Skin epidermis (tissue), 12 donors: ENCODE results near the gene STX1B.
A peak's percentile ranks its signal among the peaks of the same experiment; 100 is the strongest.

Experiments
- H3K27ac ChIP-seq, 21 experiments: fragments of 200-600 bp; sonication (generic) in 11 of 21; one replicate each; pipeline ENCODE4 v1.5.0; 2020; ENCODE audit warnings: mild to moderate bottlenecking in 3 of 21, inconsistent platforms in 2 of 21, moderate library complexity in 2 of 21
- H3K4me3 ChIP-seq, 7 experiments: fragments of 200-600 bp; sonication (generic) in 2 of 7; one replicate each; pipeline ENCODE4 v1.5.0; 2020; ENCODE audit warnings: inconsistent platforms in 2 of 7, mild to moderate bottlenecking in 2 of 7, moderate library complexity in 1 of 7

STX1B gene

DNA sequence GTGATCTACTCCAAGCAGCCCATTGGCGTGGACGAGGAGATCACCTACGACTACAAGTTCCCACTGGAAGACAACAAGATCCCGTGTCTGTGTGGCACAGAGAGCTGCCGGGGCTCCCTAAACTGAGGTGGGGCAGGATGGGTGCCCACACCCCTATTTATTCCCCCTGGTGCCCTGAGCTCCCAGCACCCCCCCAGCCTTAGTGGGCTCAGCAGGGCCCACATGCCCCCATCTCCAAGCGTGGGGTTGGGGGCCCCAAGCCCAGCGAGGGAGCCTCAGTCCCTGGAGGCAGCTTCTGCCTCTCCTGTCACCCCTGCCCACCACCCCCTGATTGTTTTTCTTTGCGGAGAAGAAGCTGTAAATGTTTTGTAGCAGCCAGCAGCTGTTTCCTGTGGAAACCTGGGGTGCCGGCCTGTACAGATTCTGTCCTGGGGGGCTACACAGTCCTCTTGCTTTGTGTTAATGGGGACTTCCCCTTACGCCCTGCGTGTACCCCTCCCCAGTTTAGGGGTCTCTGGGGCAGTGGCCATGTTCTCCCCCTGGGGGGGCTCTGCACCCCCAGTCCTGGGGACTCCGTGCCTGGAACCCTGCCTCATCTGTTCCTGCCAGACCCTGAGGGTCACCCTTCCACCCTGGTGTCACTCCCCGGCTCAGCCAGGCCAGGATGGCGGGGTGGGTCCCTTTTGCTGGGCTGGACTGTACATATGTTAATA, 26.4 kb downstream of the STX1B start:
- peak overlapping the region in 6 of 21 experiments; percentile 58 to 86 (median 72) for H3K27ac ChIP-seq
- H3K4me3 ChIP-seq, result no peak overlapping the region

DNA sequence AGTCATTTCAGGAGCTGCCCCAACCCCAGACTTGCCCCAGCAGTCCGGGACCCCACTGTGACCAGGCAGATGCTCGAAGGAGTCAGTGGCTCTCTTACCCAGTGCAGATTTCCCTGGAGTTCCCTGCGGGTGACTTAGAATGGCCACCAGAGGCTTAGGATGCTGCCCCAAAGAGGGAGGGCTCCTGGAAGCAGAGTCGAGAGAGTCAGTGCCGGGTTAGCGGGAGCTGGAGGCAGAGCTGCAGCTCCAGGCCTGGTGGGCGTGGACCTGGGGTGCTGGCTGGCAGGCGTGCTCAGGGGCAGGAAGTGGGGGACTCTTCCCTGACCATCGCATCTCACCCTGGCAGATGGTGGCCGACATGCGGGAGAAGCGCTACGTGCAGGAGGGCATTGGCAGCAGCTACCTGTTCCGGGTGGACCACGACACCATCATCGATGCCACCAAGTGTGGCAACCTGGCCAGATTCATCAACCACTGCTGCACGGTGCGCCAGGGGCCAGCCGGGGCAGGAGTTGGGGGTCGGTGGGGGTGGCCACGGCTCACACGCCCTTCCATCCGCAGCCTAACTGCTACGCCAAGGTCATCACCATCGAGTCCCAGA, 27.0 kb downstream of the STX1B start:
- Histone ChIP-seq H3K27ac (peak overlapping the region in 7 of 21 experiments; percentile 7 to 86 (median 58)), H3K4me3 (no peak overlapping the region)

DNA sequence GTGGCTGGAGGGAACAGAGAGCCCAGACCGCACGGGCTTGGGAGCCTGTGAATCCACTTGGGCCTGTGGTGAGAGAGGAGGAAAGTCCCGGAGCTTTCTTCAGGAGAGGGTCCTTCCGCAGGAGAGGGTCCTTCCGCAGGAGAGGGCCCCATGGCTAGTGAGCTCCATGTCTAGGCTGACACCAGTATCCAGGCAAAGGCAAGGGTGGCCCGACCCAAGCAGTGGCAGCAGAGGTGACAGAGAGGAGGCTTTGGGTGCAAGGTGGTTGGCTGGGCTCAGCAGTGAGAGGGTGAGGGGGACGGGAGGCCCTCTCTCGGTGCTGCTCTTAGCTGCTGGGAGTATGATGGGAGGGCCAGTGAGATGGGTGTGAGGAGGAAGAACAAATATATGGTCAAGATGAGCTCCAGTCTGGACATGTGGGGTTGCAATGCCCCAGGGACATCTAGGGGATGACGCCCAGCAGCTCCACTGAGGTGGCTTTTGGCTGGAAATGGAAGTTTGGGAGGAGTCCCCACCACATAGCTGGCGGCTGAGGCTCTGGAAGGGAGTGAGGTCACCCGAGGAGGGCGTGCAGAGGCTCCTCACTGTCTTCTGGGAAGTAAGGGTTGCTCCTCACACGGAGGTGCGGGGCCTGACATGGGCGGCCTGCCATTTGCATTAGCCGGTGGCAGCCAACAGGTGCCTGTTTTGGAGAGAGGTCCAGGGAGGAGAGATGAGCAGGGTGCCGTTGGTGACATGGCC, 27.7 kb downstream of the STX1B start:
- Histone ChIP-seq H3K4me3 (no peak overlapping the region), H3K27ac (peak overlapping the region in 6 of 21 experiments; percentile 7 to 86 (median 53))

DNA sequence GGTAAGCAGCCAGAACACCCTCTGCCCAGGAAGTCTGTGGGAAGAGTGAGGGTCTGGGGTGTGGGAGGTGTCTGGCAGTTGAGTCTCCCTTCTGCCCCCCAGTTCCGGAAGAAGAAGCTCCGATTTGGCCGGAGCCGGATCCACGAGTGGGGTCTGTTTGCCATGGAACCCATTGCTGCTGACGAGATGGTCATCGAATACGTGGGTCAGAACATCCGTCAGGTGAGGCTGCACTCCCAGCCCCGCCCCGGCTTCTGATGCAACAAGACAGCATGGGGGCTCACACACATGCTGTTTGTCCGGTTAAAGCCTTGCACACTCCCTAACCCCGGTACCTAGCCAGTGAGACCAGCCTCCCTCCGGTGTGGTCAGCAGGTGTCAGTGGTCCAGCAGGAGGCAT, 29.5 kb downstream of the STX1B start:
- Histone ChIP-seq H3K27ac (no peak overlapping the region), H3K4me3 (no peak overlapping the region)

DNA sequence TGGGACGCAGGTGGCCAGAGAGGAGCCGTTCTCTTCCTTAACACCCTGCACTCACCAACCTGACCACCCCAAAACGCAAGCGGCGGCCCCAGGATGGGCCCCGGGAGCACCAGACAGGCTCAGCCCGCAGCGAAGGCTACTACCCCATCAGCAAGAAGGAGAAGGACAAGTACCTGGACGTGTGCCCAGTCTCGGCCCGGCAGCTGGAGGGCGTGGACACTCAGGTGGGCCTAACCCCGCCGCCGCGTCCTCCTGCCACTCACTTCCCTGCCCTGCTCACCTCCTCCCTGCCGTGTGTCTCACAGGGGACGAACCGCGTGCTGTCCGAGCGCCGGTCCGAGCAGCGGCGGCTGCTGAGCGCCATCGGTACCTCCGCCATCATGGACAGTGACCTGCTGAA, 30.0 kb downstream of the STX1B start:
- Histone ChIP-seq H3K4me3 (no peak overlapping the region), H3K27ac (no peak overlapping the region)

DNA sequence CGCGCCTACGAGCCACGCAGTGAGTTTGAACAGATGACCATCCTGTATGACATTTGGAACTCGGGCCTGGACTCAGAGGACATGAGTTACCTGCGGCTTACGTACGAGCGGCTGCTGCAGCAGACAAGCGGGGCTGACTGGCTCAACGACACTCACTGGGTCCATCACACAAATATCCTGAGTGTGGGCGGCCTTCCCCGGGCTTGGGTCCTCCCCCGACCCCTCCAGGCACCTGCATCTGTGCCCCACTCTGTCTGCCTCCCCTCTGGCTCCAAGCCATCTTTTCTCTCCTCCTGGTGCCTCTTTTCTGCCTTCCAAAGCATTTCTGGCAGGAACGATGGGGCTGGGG, 30.4 kb downstream of the STX1B start:
- no peak overlapping the region for H3K27ac ChIP-seq

DNA sequence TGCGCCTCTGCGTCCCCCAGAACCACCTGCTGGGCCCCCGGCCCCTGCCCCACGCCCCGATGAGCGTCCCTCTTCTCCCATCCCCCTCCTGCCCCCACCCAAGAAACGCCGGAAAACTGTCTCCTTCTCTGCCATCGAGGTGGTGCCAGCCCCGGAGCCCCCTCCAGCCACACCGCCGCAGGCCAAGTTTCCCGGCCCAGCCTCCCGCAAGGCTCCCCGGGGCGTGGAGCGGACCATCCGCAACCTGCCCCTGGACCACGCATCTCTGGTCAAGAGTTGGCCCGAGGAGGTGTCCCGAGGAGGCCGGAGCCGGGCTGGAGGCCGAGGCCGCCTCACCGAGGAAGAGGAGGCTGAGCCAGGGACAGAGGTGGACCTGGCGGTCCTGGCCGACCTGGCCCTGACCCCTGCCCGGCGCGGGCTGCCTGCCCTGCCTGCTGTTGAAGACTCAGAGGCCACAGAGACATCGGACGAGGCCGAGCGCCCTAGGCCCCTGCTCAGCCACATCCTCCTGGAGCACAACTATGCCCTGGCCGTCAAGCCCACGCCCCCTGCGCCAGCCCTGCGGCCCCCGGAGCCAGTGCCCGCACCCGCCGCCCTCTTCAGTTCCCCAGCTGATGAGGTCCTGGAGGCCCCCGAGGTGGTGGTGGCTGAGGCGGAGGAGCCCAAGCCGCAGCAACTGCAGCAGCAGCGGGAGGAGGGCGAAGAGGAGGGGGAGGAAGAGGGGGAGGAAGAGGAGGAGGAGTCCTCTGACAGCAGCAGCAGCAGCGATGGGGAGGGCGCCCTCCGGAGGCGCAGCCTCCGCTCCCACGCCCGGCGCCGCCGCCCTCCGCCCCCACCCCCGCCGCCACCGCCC, 31.0 kb downstream of the STX1B start:
- Histone ChIP-seq H3K27ac (no peak overlapping the region), H3K4me3 (no peak overlapping the region)

More for the DNA sequence above, 30.4 kb downstream of the STX1B start:
- H3K4me3 ChIP-seq, result no peak overlapping the region

DNA sequence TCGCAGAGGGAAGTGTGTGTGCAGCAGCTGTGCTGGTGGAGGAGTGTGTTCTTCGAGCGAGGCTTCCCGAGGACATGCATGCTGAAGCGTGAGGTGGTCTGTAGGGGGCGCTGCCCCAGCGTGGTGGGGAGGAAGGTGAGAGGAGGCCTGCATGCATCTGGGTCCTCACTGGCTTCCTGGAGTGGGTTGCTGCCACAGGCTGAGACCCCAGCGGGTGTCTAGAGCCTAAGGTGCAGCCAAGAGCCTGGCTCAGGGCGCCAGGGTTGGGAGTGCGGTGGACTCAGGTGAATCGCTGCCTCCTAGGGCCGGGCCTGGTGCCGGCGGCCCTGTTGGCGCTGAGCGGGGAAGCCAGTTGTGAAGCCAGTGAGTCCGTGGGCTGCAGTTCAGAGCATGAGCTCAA, 32.9 kb downstream of the STX1B start:
- Histone ChIP-seq H3K4me3 (no peak overlapping the region), H3K27ac (no peak overlapping the region)

DNA sequence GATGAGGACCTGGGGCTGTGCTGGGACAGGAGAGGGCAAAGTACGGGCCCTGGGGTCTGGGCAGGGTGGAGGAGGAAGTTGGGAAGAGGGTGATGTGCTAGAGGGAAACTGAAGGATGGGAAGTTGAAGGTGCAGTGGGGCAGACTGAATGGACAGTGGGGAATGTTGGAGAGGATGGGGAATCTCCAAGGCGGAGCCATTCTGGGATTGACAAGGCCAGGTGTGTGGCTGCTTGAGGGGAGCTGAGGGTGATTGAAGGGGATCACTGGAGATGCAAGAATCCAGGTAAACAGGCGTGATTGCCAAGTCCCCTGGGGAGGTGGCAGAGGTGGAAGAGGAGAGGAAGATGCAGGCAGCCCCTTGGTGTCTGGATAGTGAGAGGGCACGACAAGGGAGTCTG, 34.0 kb downstream of the STX1B start:
- H3K27ac ChIP-seq, result no peak overlapping the region
- H3K4me3 ChIP-seq, result no peak overlapping the region

DNA sequence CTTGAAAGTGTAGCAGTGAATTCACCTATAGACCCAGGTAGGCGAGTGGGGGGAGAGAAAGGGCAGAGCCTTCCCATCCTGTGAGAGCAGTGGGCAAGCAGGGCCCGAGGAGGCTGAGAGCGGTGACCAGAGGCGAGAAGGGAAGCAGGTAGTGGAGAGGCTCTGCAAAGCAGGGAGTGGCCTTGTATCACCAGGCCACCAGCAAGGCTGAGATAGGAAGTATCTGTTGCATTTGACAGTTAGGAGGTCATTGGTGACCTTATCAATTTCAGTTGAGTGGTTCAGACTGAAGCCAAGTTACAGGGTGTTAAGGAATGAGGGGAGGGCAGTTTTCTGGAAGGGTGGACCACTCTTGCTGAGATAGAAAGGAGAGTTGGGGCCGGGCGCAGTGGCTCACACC, 36.1 kb downstream of the STX1B start:
- H3K4me3 ChIP-seq, result no peak overlapping the region
- no peak overlapping the region for H3K27ac ChIP-seq

DNA sequence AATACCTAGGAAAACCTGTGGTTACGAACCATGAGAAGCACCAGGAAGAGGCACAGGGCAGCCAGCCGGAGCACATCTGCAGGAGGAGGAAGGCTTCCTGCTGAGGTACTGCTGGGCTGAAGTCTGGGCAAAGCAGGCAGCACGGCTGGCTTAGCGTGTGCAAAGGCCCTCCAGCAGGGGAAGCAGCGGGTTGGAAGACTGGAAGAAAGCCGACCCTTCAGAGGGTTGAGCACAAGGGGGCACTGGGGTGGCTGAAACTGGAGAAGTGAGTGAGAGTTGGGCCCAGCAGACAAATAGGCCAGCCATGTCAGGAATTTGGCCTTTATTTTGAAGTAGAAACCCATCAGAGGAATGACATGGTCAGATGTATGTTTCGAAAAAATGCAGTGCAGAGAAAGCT, 37.6 kb downstream of the STX1B start:
- no peak overlapping the region for H3K27ac ChIP-seq
- no peak overlapping the region for H3K4me3 ChIP-seq

DNA sequence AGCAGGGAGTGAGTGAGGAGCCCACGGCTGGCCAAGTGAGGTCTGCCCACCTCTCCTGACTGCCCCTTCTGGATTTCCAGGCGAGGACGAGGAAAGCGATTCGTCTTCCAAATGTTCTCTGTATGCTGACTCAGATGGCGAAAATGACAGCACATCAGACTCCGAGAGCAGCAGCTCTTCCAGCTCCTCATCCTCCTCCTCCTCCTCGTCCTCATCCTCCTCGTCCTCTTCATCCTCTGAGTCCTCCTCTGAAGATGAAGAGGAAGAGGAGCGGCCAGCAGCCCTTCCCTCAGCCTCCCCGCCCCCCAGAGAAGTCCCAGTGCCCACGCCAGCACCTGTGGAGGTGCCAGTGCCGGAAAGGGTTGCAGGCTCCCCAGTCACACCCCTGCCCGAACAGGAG, 39.1 kb downstream of the STX1B start:
- Histone ChIP-seq H3K4me3 (no peak overlapping the region), H3K27ac (no peak overlapping the region)

DNA sequence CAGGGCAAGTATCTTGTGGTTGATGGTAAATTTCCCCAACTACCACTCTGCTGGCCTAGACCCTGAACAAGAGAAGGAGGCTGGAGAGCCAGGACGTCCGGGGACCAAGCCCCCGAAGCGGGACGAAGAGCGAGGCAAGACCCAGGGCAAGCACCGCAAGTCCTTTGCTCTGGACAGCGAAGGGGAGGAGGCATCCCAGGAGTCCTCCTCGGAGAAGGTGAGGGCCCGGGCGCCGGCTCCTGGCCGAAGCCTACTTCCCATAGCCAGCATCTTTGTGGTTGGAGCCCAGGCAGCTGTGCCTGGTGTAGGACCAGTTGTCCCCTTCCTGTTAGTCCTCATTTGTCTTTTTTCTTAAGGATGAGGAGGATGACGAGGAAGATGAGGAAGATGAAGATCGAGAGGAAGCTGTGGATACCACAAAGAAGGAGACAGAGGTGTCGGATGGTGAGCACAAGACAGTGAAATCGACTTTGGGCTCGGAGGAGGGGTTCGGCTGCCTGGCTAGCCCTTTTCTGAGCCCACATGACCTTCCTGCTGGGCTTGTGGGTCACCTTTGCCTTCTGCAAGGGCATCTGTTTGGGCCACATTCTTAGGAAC, 41.1 kb downstream of the STX1B start:
- Histone ChIP-seq H3K4me3 (no peak overlapping the region), H3K27ac (no peak overlapping the region)

DNA sequence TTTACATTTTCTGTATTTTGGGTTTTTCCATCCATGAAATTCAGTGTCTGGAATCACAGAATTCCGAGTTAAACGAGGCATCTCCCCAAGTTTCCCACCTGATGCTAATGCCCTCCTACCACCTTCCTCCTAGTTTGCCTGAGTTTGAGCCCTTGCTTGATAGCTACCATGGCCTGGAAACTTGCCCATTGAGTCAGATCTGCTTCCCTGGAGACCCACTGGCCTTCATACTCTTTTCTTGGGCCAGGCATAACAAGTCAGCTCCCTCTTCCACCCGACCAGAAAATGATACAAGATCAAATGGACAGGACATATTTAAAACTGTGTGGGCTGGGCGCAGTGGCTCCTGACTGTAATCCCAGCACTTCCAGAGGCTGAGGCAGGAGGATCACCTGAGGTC, 42.6 kb downstream of the STX1B start:
- no peak overlapping the region for H3K27ac ChIP-seq
- no peak overlapping the region for H3K4me3 ChIP-seq

DNA sequence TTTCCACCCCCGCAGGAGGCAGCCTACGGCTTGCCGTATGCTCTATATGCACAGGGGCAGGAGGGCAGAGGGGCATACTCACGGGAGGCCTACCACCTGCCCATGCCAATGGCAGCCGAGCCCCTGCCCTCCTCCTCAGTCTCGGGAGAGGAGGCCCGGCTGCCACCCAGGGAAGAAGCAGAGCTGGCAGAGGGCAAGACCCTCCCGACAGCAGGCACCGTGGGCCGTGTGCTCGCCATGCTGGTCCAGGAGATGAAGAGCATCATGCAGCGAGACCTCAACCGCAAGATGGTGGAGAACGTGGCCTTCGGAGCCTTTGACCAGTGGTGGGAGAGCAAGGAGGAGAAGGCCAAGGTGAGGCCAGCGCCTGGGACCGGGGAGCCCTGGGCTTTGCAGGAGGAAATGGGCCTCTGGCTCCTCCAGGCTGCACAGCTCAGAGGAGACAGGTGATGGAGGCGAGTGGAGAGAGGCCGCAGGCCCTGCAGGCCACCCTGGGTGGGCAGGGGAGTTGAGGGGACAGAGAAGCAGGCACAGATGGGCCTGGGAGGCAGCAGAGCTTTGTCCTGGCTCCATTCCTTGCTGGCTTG, 44.3 kb downstream of the STX1B start:
- Histone ChIP-seq H3K4me3 (no peak overlapping the region), H3K27ac (no peak overlapping the region)

DNA sequence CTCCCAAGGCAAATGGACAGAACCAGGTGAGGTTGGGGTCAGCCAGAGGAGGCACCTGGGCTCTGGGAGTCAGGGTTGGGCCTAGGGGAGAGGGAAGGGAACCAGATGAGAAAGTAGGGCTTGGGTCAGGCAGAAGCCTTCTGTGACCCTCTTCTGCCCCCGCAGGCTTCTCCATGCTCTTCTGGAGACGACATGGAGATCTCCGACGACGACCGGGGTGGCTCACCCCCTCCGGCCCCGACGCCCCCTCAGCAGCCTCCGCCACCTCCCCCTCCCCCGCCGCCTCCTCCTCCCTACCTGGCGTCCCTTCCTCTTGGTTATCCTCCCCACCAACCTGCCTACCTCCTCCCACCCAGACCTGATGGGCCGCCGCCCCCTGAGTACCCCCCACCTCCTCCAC, 45.0 kb downstream of the STX1B start:
- no peak overlapping the region for H3K27ac ChIP-seq
- H3K4me3 ChIP-seq, result no peak overlapping the region

DNA sequence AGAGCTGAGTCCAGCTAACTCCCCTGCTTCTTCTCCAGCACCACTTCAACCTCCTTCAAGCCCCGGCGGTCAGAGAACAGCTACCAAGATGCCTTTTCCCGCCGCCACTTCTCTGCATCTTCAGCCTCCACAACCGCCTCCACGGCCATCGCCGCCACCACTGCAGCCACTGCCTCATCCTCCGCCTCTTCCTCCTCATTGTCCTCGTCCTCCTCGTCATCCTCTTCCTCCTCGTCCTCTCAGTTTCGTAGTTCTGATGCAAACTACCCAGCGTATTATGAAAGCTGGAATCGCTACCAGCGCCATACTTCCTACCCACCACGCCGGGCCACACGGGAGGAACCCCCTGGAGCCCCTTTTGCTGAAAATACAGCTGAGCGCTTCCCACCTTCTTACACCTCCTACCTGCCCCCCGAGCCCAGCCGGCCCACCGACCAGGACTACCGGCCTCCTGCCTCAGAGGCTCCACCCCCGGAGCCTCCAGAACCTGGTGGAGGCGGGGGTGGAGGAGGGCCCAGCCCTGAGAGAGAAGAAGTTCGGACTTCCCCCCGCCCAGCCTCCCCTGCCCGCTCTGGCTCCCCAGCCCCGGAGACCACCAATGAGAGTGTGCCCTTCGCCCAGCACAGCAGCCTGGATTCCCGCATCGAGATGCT, 45.7 kb downstream of the STX1B start:
- no peak overlapping the region for H3K27ac ChIP-seq
- H3K4me3 ChIP-seq, result no peak overlapping the region

DNA sequence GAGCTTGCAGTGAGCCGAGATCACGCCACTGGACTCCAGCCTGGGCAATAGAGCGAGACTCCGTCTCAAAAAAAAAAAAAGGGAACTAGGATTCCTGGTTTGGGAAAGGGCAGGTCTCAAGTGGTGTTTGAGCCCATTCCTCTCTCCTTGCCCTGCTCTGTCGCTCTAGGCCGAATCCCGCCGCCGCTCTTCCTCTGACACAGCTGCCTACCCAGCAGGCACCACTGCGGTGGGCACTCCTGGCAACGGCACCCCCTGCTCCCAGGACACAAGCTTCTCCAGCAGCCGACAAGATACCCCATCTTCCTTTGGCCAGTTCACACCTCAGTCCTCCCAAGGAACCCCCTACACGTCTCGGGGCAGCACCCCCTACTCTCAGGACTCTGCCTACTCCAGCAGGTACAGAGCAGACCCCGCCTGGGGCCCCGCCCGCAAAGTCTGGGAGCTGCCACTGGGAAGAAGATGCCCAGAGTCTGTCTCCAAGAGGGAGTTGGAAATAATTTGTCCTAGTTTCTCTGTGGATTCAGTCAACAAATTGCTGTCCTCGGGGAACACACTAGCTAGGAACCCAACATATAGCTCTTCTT, 46.4 kb downstream of the STX1B start:
- no peak overlapping the region for H3K27ac ChIP-seq
- H3K4me3 ChIP-seq, result no peak overlapping the region

DNA sequence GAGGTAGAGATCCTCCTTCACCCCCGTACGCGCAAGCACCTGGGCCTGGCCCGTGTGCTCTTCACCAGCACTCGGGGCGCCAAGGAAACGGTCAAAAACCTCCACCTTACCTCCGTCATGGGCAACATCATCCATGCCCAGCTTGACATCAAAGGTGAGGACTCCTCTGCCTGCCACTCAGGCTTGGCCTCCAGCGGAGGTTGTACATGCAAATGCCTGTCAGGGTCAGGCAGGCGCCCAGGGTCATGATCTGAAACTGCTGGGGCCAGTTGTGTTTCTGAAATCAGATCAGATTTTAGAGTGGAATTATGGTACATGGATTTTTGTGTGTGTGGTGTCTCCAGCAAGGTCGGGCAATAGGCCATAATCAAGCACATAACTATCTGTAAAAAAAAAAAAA, 49.1 kb downstream of the STX1B start:
- Histone ChIP-seq H3K4me3 (no peak overlapping the region), H3K27ac (no peak overlapping the region)
